Hypothalamus (tissue), 51 donors: Measurements from ENCODE around the gene PABPN1.
"Not testable (repeated sequence)": the region's sequence is repeated elsewhere in the genome, so short reads cannot be mapped to it uniquely, and the experiment has no call there.

Experiments used
- DNase-seq, 51 donors: peaks; one replicate each; lab custom pipeline; 2025; lab: John Stamatoyannopoulos, UW

Gene PABPN1

DNA sequence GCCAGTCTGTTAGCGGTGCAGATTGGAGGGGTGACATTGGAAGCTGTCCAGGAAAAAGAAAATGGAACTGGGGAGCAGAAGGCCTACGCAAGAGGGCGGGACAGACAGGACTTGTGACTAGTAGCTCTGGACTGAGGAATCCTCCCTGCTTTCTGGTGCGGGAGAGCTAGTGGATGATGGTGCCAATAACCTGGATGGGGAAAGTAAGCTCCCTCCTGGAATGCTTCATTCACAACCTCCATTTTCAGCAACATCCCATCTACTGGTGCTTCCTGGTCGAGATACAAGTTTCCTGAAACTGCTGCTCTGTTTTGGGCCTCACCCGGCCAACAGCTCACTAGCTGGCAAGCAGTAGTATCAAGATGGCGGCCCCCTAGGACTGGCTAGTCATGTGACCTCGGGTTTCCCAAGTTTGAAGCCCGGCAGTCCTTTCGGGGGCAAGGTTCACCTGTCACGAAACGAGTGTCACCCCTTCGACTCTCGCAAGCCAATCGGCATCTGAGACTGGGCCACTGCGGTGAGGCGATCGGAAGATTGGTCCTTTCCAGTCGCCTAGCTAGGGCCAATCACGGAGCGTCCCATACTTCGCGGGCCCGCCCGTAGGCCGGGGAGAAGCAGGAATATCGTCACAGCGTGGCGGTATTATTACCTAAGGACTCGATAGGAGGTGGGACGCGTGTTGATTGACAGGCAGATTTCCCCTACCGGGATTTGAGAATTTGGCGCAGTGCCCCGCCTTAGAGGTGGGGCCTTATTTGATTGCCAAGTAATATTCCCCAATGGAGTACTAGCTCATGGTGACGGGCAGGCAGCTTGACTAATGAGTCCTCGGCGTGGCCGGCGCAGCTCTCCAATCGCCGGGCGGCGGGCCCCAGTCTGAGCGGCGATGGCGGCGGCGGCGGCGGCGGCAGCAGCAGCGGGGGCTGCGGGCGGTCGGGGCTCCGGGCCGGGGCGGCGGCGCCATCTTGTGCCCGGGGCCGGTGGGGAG is at the start of gene PABPN1:
TSS of gene PABPN1 (plus strand) at position 874 of the 988 bp plus-strand sequence. CDS start at position 887, 13 bp downstream.
- DNase-seq = peak; percentile 89 to 100 (median 99)

DNA sequence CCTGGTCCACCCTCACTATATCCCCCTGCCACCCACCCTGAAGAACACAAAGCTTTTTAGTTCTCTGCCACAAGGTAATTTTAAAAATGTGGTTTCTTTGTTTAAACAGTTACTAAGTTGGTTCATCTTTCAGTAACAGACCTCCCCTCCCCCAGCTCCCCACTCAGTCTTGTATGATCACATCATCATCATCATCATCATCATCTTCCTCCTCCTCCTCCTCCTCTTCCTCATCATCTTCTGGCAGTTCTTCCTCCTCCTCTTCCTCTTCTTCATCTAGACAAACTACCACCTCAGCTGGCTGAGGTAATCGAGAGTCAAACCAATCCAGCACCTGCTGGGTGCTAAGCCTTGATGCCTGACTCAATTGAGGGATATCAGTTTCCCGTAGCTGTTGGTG is 45.8 kb upstream of the PABPN1 start:
- no peak for DNase-seq

GRCh38 chr14:23277189-23277588 is 44.1 kb upstream of the PABPN1 start:
- DNase-seq = no peak

DNA sequence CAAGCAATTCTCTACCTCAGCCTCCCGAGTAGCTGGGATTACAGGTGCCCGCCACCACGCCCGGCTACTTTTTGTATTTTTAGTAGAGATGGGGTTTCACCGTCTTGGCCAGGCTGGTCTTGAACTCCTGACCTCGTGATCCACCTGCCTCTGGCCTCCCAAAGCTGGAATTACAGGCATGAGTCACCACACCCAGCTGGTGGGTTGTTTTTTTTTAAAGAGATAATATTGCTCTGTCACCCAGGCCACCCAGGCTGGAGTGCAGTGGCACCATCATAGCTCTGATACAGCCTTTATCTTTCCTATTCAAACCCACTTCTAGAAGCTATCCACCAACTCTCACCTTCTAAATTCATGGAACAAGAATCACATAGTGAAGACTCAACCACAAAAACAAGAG is 43.3 kb upstream of the PABPN1 start:
- DNase-seq = not testable (repeated sequence)

GRCh38 chr14:23281247-23281646 is 40.0 kb upstream of the PABPN1 start:
- DNase-seq = no peak

DNA sequence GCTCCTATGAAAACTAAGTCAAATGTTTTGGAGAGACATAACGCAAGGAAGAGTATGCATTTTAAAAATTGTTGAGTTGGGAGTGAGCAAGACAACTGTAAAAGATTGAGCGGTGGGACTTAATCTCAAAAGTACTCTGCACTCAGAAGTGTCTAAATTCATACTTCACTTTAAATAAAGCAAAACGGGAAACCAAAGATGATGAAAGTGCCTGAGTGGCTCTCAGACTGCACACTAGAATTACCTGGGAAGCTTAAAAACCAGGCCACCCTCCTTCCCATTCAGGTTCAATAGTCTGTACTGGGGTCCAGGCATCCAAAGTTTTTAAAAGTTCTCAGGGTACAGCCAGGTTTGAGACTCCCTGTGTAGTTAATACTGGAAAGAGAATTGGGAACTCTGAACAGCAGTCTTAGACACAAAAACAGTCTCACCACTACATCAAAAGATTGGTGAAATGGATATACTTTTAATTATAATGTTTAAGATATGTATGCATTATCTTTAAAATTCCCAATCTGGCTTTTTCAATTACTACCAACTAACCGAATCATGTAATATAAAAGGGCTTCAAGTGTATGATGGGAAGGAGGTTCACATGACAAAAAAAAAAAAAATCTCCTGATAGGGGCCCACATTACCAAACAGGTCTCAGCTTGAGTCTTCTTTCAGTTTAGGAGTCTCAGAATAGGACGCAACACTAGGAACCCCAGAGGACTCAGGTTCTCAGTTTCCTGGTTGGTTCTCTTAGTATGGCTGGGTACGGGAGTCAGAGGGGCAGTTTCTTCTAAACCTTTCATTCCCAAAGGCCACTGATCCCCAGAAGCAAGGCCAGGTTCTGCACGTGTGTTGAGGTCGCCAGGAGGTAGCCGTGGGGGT is 36.4 kb upstream of the PABPN1 start:
- peak in 1 of 51 donors; percentile 61 for DNase-seq

DNA sequence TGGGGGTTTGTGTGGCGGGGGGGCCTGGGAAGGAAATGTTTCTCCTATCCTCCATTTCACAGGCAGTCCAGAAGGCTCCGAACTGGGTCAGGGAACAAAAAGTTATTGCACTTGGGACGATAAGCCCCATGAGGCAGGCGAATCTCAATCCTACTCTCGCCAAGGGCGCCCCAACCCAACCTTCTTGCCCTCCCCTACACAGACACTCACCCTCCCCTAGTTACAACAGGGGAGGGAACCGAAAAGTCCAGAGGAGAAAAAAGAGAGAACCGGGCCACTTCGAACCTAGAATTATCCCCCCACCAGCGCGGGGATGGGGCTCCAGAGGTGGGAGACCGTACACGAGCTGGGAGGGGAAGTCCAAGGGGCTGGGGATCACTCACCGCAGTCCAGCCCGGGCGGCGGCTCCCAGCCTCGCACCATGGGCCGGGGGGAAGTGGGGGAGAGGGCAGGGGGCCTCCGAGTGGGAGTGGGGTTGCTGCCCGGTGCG is 35.7 kb upstream of the PABPN1 start:
- DNase-seq = peak in 4 of 51 donors; percentile 37 to 49 (median 44)

DNA sequence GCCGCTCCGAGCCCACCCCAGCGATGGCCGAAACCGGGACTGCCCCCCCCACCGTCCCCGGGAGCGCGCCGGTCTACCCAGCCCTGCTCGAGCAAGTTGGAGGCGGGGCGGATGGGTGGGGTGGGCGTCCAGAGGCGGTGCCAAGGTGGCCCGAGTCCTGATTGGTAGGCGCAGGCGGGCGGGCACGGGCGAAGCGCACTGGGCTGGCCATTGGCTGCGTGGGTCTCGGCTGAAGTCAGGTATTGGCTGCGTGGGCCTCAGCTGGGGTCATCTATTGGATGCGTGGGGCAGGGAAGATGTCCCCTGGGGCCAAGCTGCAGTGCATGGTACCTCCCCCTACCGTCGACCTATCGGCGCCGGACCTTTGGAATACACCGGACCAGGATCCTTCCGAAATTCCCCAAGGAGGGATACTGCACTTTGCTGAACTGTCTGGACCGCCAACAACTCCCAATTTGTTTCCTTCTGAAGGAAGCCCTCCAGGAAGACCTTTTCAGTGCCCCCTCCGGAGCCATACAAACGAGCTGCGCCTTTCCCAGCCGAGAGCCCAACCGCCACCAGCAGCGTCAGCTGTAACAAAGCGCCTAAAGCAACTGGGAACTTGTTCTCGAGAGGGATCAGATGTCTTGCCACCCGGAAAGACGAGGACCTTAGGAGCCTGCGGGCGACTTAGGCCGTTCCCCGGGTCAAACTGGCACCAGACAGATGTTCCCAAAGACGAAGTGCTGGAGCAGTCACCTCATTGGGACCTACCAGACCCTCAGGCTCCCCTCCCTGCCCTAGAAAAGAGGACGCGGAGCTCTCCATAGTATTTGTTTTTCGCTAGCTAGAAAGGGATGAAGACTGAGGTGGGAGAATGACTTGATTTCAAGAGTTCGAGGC is 35.0 kb upstream of the PABPN1 start, which contains the start of gene HOMEZ:
TSS of gene HOMEZ (minus strand) at position 113 of the 882 bp plus-strand sequence. CDS start 180 bp downstream, outside the sequence.
- DNase-seq = peak; percentile 57 to 100 (median 99)

- DNase-seq = no peak
These were observed 34.3 kb upstream of the PABPN1 start for GRCh38 chr14:23286902-23287479.

GRCh38 chr14:23294734-23295561 is 26.3 kb upstream of the PABPN1 start:
- peak in 18 of 51 donors; percentile 16 to 65 (median 30) for DNase-seq

DNA sequence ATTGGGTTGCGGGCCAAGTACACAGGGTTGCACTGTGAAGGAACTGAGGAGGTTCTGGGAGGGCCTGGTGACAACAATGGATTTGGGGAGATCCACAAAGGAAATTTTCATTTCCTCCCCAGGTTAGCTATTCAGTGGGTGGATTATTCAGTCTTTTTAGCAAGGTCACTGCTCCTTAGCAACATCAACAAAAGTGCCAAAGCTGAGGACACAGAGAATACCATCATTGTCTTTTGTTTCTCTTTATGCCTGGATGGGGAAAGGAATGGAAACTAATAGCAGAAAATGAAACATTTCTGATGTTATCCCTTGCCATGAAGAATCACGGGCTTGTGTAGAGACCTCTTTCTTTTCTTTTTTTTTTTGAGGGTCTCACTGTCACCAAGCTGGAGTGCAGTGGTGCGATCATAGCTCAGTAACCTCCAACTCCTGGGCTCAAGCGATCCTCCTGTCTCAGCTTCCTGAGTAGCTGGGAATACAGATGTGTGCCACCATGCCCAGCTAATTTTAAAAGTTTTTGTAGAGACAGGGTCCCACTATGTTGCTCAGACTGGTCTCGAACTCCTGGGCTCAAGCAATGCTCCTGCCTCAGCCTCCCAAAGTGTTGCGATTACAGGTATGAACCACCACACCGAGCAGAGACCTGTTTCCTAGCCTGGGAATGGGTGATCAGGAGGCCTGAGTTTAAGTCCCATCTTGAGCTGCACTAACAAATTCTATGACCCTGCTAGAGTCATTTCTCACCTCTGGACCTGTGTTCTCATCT is 25.1 kb upstream of the PABPN1 start:
- no peak for DNase-seq

DNA sequence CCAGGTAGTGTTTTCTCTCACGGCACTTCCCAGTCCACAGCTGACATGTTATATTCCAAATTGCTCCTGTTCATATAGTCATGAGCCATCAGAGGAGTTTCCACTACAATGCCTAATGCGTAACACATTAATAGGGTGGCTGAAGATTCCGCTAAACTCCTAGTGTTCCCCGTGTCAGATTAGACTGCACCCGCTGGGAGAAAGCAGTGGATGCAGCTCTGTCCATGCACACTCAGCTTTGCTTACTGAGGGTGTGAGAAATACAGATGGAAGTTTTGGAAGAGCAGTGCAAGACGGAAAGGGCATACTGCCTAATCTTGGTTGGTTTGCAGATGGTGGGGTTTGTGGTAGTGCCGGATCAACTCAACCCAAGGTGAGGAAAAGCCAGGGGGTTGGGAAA is 24.2 kb upstream of the PABPN1 start:
- no peak for DNase-seq

DNA sequence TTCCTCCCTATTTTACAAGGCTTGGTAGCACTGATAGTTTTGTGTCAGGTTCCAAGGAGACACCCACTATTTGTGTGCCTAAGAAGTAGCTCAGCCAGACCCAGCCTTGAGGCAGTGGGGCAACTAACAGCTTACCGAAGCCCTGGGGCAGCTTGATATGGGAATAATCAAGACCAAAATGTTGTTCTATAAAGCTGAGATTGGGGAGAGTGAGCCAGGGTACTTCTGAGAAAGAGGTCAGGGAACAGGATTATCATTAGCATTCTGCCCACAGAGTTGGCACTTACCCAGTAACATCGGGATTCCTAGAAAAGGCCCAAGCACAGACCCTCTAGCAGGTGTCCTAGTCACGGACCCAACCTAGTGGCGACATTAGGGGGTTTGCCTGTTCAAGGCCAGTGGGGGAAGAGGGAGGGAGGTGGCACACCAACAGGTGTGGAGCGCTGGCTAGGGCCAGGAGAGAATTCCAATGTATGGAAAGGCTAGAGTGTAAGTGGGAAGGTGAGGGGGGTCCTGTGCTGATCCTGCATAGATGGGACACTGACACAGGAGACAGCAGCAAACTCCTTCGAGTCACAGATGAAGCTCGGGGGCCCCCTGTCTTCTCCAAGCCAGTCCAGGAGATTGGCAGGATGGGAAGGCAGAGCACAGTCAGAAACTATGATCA is 23.5 kb upstream of the PABPN1 start:
- no peak for DNase-seq

- peak in 13 of 51 donors; percentile 9 to 37 (median 19) for DNase-seq
These were observed 21.9 kb upstream of the PABPN1 start for GRCh38 chr14:23299211-23299957.

- peak in 2 of 51 donors; percentile 14 to 73 for DNase-seq
These were observed 21.1 kb upstream of the PABPN1 start for GRCh38 chr14:23299986-23300686.
